ENCODE data around the gene GM2A. TPM values are rescaled to one million over a fixed set of nuclear protein-coding genes. Genes with fewer than 3 reads are reported as not detected.
A peak's percentile ranks its signal among the peaks of the same experiment; 100 is the strongest.

Gene GM2A
- total and polyA plus RNA-seq, 2 of the 13 experiments (the other 11 are each of a cell fraction or from before 2014, with no cell fraction given), result 14.6 to 29.6 TPM

DNA sequence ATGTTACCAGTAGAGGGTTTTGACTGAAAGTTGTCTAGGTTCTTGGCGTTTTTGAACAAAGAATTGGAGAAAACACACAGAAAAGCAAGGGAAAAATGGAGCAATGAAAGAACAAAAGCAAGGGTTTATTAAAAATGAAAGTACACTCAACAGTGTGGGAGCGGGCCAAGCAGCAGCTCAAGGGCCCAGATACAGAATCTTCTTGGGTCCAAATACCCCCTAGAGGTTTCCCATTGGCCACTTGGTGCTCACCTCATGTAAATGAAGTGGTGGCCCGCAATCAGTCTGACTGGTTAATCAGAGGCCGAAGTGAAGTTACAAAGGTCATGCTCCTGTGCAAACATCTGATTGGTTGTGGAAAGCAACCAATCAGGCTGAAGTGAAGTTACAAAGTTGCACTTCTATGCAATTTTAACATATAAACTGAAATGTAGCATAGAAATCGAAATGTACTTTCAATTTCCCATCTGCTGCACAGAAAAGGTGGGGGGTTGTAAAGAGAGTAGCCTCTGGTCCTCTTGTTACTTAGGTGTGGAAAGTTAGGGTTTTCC lies 1.9 kb upstream of the GM2A start (continued):
- TF ChIP-seq CCDC6 (CRISPR knock-in tag; IDR thresholded peaks at IDR 0.05), result 0 out of 2 replicates have a peak, but pooled peaks have one; percentile 50
- no peak for TF ChIP-seq MTA1 (CRISPR knock-in tag; IDR thresholded peaks at IDR 0.05; ENCODE audit: borderline replicate concordance)
- TF ChIP-seq ZNF772 (CRISPR knock-in tag; IDR thresholded peaks at IDR 0.05), result peak; percentile 13; the same call in 1 of the 2 replicates
- TF ChIP-seq CREB1 (IDR thresholded peaks at IDR 0.05), result no peak
- TF ChIP-seq CREB1 (CRISPR knock-in tag; IDR thresholded peaks at IDR 0.05), result peak; percentile 52
- no peak for TF ChIP-seq ZNF83 (CRISPR knock-in tag; IDR thresholded peaks at IDR 0.05; ENCODE audit: borderline replicate concordance)
- TF ChIP-seq XRCC5 (optimal IDR thresholded peaks at IDR 0.05; ENCODE audit: low read length), result no peak
- no peak for TF ChIP-seq ZNF761 (CRISPR knock-in tag; conservative IDR thresholded peaks at IDR 0.05)
- TF ChIP-seq ZBTB7A (CRISPR knock-in tag; IDR thresholded peaks at IDR 0.05), result no peak
- peak; percentile 78 for TF ChIP-seq ZFX (CRISPR knock-in tag; IDR thresholded peaks at IDR 0.05; ENCODE audit: low read depth)
- TF ChIP-seq ZNF839 (CRISPR knock-in tag; IDR thresholded peaks at IDR 0.05; ENCODE audit: borderline replicate concordance), result no peak
- no peak for TF ChIP-seq MAF1 (CRISPR knock-in tag; IDR thresholded peaks at IDR 0.05; ENCODE audit: borderline replicate concordance)
- no peak for TF ChIP-seq U2AF2 (IDR thresholded peaks at IDR 0.05; ENCODE audit: low read depth, low read length)
- TF ChIP-seq HDAC6 (IDR thresholded peaks at IDR 0.05; ENCODE audit: low read depth, low read length), result no peak
- TF ChIP-seq, protein P1, sequence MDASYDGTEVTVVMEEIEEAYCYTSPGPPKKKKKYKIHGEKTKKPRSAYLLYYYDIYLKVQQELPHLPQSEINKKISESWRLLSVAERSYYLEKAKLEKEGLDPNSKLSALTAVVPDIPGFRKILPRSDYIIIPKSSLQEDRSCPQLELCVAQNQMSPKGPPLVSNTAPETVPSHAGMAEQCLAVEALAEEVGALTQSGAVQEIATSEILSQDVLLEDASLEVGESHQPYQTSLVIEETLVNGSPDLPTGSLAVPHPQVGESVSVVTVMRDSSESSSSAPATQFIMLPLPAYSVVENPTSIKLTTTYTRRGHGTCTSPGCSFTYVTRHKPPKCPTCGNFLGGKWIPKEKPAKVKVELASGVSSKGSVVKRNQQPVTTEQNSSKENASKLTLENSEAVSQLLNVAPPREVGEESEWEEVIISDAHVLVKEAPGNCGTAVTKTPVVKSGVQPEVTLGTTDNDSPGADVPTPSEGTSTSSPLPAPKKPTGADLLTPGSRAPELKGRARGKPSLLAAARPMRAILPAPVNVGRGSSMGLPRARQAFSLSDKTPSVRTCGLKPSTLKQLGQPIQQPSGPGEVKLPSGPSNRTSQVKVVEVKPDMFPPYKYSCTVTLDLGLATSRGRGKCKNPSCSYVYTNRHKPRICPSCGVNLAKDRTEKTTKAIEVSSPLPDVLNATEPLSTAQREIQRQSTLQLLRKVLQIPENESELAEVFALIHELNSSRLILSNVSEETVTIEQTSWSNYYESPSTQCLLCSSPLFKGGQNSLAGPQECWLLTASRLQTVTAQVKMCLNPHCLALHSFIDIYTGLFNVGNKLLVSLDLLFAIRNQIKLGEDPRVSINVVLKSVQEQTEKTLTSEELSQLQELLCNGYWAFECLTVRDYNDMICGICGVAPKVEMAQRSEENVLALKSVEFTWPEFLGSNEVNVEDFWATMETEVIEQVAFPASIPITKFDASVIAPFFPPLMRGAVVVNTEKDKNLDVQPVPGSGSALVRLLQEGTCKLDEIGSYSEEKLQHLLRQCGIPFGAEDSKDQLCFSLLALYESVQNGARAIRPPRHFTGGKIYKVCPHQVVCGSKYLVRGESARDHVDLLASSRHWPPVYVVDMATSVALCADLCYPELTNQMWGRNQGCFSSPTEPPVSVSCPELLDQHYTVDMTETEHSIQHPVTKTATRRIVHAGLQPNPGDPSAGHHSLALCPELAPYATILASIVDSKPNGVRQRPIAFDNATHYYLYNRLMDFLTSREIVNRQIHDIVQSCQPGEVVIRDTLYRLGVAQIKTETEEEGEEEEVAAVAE (CRISPR knock-in tag; IDR thresholded peaks at IDR 0.05; ENCODE audit: borderline replicate concordance), result peak; percentile 77; the same call in 1 of the 2 replicates
- no peak for TF ChIP-seq ZNF17 (CRISPR knock-in tag; IDR thresholded peaks at IDR 0.05)
- no peak for TF ChIP-seq ZNF549 (CRISPR knock-in tag; IDR thresholded peaks at IDR 0.05)
- no peak for TF ChIP-seq ZSCAN25 (CRISPR knock-in tag; IDR thresholded peaks at IDR 0.05)
- peak; percentile 79 for TF ChIP-seq NR2C2 (CRISPR knock-in tag; IDR thresholded peaks at IDR 0.05; ENCODE audit: borderline replicate concordance)
- no peak for TF ChIP-seq HNRNPH1 (optimal IDR thresholded peaks at IDR 0.05; ENCODE audit: low read depth, low read length)
- TF ChIP-seq JDP2 (CRISPR knock-in tag; IDR thresholded peaks at IDR 0.05; ENCODE audit: borderline replicate concordance), result no peak
- peak; percentile 8; the same call in 1 of the 2 replicates for TF ChIP-seq ELF4 (CRISPR knock-in tag; IDR thresholded peaks at IDR 0.05; ENCODE audit: borderline replicate concordance)
- TF ChIP-seq PHF21A (CRISPR knock-in tag; IDR thresholded peaks at IDR 0.05), result peak; percentile 70
- TF ChIP-seq FOXC1 (CRISPR knock-in tag; IDR thresholded peaks at IDR 0.05; ENCODE audit: borderline replicate concordance), result no peak
- TF ChIP-seq, protein P2, sequence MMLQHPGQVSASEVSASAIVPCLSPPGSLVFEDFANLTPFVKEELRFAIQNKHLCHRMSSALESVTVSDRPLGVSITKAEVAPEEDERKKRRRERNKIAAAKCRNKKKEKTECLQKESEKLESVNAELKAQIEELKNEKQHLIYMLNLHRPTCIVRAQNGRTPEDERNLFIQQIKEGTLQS (CRISPR knock-in tag; IDR thresholded peaks at IDR 0.05), result no peak
- peak; percentile 17 for TF ChIP-seq ASH2L (IDR thresholded peaks at IDR 0.05; ENCODE audit: insufficient read length, low read depth, low read length)
- no peak for TF ChIP-seq ZNF33B (CRISPR knock-in tag; IDR thresholded peaks at IDR 0.05)
- no peak for TF ChIP-seq ZNF343 (CRISPR knock-in tag; IDR thresholded peaks at IDR 0.05)
- TF ChIP-seq ZNF224 (CRISPR knock-in tag; IDR thresholded peaks at IDR 0.05), result no peak
